OCI-LY7 (cell line): ENCODE results near the gene CAPZB. TPM values are rescaled to one million over a fixed set of nuclear protein-coding genes. Genes with fewer than 3 reads are reported as not detected.

Experiments
- BruUV-seq: library from RNA; stranded (reverse); fragments of 400-500 nt; replicated peaks from 2 replicates; lab custom pipeline; 2021; lab: Mats Ljungman, UMichigan
- CTCF ChIA-PET: fragments of 300-600 bp; sonication (Branson Sonifier 250); formaldehyde crosslinking; loops from one replicate; lab custom pipeline; 2022; ENCODE audit warnings: antibody characterized with exemption; ENCODE audit not compliant: unreplicated experiment; lab: Charles Lee
- POLR2A ChIA-PET: fragments of 300-600 bp; sonication (Branson Sonifier 250); formaldehyde crosslinking; loops from one replicate; lab custom pipeline; 2022; ENCODE audit warnings: antibody characterized with exemption; lab: Charles Lee
- DNase-seq: peaks from one replicate; pipeline ENCODE4 v3.0.0-alpha.2; 2015; ENCODE audit warnings: low spot score
- H2AFZ ChIP-seq: fragments of 200-600 bp; sonication (generic), shearing (Covaris generic); 2 replicates; pipeline ENCODE4 v1.6.1; 2014; ENCODE audit warnings: mild to moderate bottlenecking, antibody characterized with exemption, low read length, moderate library complexity
- H3K27ac ChIP-seq: fragments of 200-600 bp; sonication (generic); 2 replicates; pipeline ENCODE4 v1.5.1; 2014; ENCODE audit warnings: mixed run types, low read depth, mild to moderate bottlenecking, moderate library complexity, low read length, inconsistent platforms; ENCODE audit not compliant: poor library complexity, severe bottlenecking
- H3K36me3 ChIP-seq: fragments of 200-600 bp; sonication (generic); 2 replicates; pipeline ENCODE4 v1.6.1; 2014; ENCODE audit warnings: mild to moderate bottlenecking, antibody characterized with exemption, low read length, moderate library complexity, mixed read lengths; ENCODE audit not compliant: insufficient read depth
- H3K4me1 ChIP-seq: fragments of 200-600 bp; sonication (generic); 2 replicates; pipeline ENCODE4 v1.5.1; 2014; ENCODE audit warnings: mild to moderate bottlenecking, low read length; ENCODE audit not compliant: insufficient read depth, poor library complexity, severe bottlenecking
- H3K4me2 ChIP-seq: fragments of 200-600 bp; sonication (generic); 2 replicates; pipeline ENCODE4 v1.6.1; 2014; ENCODE audit warnings: mild to moderate bottlenecking, low read length
- H3K4me3 ChIP-seq: fragments of 200-600 bp; sonication (generic); 2 replicates; pipeline ENCODE4 v1.5.1; 2014; ENCODE audit warnings: mild to moderate bottlenecking, low read depth, low read length; ENCODE audit not compliant: poor library complexity, severe bottlenecking
- H3K79me2 ChIP-seq: fragments of 200-600 bp; sonication (generic); 2 replicates; pipeline ENCODE4 v1.6.1; 2016; ENCODE audit warnings: low read depth, mild to moderate bottlenecking, low read length, moderate library complexity, mixed read lengths; ENCODE audit not compliant: insufficient read depth
- H3K9me2 ChIP-seq: fragments of 200-600 bp; sonication (generic); 2 replicates; pipeline ENCODE4 v1.6.1; 2016; ENCODE audit warnings: mild to moderate bottlenecking, low read length, mixed read lengths; ENCODE audit not compliant: insufficient read depth
- H3K9me3 ChIP-seq: fragments of 200-600 bp; sonication (generic); 2 replicates; pipeline ENCODE4 v1.6.1; 2014; ENCODE audit warnings: mild to moderate bottlenecking, mixed run types, low read length, mixed read lengths
- H4K20me1 ChIP-seq: fragments of 200-600 bp; sonication (generic); 2 replicates; pipeline ENCODE4 v1.6.1; 2014; ENCODE audit warnings: mild to moderate bottlenecking, antibody characterized with exemption, low read length, moderate library complexity, mixed read lengths; ENCODE audit not compliant: insufficient read depth
- EZH2phosphoT487 ChIP-seq: fragments of 200-600 bp; sonication (generic); IDR thresholded peaks from 2 replicates; pipeline ENCODE4 v1.6.1; 2018; ENCODE audit warnings: low read depth, borderline replicate concordance, mild to moderate bottlenecking, mixed run types, antibody characterized with exemption, low read length, moderate library complexity, mixed read lengths
- intact Hi-C: fragments of 100-400 bp; cut with micrococcal nuclease; formaldehyde crosslinking; loops from one replicate; pipeline ENCODE4 v1.10.0; 2022; ENCODE audit not compliant: unreplicated experiment
- total RNA-seq, 2 experiments: library from RNA; depleted of rRNA in 1 of 2; stranded (reverse); fragments of >200 nt in 1 of 2; shearing (Covaris generic) in 1 of 2; gene quantifications; 2 replicates each; pipeline ENCODE4 v1.2.3, GENCODE V29; 2014 to 2022
- TF ChIP-seq, protein P1 (sequence below): fragments of 200-600 bp; sonication (generic); conservative IDR thresholded peaks from 2 replicates; pipeline ENCODE4 v1.5.1; 2014; ENCODE audit warnings: mild to moderate bottlenecking, antibody characterized with exemption, low read length, moderate library complexity, mixed read lengths

Gene CAPZB
- total RNA-seq, 2 experiments from 2014 or later: 61.3 to 187 TPM

DNA sequence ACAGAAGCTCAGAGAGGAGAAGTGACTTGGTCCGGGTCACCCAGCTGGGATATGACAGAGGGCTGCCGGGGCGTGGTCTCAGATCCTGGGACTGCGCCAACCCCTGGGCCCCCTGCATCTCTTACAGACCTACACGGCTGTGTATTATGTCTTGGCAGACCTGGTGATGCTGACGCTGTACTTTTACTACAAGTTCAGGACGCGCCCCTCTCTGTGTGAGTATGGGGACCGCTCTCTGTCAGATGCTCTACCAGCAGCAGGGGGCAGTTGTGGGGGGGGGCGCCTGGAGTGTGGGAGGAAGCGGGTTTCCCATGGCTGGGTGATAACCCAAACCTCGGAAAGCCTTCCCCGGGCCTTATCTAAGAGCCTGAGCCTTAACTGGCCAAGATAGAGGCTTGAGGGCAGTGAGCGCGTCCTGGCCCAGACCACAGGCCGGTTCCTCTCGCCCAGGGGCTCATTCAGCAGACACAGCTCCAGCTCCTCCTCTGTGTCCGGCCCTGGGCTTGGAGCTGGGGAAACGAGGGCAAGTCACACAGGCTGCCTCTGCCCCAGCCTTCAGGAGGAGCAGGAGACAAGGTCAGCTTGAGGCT is 159.9 kb downstream of the CAPZB start:
- no peak overlapping the region for H3K4me3 ChIP-seq
- DNase-seq: no peak
- no peaks in the 10 kb centered on the region for H3K9me2 ChIP-seq
- TF ChIP-seq, protein P1, sequence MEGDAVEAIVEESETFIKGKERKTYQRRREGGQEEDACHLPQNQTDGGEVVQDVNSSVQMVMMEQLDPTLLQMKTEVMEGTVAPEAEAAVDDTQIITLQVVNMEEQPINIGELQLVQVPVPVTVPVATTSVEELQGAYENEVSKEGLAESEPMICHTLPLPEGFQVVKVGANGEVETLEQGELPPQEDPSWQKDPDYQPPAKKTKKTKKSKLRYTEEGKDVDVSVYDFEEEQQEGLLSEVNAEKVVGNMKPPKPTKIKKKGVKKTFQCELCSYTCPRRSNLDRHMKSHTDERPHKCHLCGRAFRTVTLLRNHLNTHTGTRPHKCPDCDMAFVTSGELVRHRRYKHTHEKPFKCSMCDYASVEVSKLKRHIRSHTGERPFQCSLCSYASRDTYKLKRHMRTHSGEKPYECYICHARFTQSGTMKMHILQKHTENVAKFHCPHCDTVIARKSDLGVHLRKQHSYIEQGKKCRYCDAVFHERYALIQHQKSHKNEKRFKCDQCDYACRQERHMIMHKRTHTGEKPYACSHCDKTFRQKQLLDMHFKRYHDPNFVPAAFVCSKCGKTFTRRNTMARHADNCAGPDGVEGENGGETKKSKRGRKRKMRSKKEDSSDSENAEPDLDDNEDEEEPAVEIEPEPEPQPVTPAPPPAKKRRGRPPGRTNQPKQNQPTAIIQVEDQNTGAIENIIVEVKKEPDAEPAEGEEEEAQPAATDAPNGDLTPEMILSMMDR: no peak
- no peak for TF ChIP-seq EZH2phosphoT487
- ChIA-PET POLR2A (no interaction called here), CTCF (no interaction called here)
- intact Hi-C loops: no loop called here
- H3K79me2 ChIP-seq: no peaks in the 10 kb centered on the region
- H3K4me2 ChIP-seq: no peak overlapping the region
- BruUV-seq: no TSS peak
- peaks cover 14% of the 10 kb centered on the region for H3K36me3 ChIP-seq
- no peaks in the 10 kb centered on the region for H3K4me1 ChIP-seq
- no peaks in the 10 kb centered on the region for H3K9me3 ChIP-seq
- no peaks in the 10 kb centered on the region for H4K20me1 ChIP-seq
- no peak overlapping the region for H2AFZ ChIP-seq
- no peak overlapping the region for H3K27ac ChIP-seq

DNA sequence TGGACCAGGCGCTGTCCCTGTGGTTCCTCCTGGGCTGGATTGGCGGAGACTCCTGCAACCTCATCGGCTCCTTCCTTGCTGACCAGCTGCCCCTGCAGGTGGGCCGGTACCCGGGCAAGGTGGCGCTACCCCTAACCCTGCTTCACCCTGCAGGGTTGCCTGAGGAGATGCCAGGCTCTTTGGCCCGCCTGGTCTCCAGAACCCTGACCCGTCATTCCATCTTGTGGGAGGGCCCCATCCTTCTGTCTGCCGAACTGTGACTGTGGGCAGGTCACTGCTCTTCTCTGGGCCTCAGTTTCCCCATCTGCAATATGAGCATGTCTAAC is 160.7 kb downstream of the CAPZB start:
- Histone ChIP-seq H3K27ac (no peak overlapping the region), H2AFZ (no peak overlapping the region), H3K79me2 (no peaks in the 10 kb centered on the region), H3K4me3 (no peak overlapping the region), H3K9me3 (no peaks in the 10 kb centered on the region), H3K36me3 (peaks cover 14% of the 10 kb centered on the region), H3K4me1 (no peaks in the 10 kb centered on the region), H3K4me2 (no peak overlapping the region), H4K20me1 (no peaks in the 10 kb centered on the region), H3K9me2 (no peaks in the 10 kb centered on the region)
- intact Hi-C loops: no loop called here
- TF ChIP-seq EZH2phosphoT487: no peak
- TF ChIP-seq, protein P1: no peak
- no peak for DNase-seq
- BruUV-seq: no TSS peak
- CTCF ChIA-PET: no interaction called here
- POLR2A ChIA-PET: no interaction called here

DNA sequence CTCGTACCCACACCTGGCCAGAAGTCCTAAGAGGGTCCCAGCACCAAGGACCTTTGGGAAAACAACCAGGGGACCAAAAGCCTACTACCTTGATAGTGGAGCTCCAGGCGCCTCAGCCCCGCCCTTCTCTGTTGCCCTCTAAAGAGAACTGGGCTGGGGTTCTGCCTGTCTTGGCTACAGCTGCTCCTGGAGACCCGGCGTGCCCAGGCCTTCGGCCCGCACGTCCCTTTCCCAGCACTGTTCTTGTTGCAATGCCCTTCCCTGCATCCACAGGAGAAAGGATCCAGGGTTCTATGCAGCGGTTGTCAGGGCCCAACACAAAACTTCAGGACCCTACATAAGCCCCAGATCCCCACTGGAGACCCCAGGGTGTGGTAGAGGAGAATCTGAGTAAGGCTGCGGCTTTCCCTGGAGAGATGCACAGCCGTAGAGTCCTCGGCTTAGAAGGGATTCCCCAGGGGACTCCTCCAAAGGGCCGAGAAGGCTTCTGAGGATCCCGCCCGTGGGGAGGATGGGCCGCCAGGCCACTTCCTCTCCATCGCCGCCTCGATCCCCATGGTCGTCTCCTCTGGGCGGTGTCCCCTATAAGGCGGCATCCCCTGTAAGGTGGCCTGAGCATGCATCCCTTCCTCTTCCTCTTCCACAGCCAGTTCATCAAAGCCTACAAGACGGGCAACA is 161.2 kb downstream of the CAPZB start:
- H3K9me3 ChIP-seq: no peaks in the 10 kb centered on the region
- H3K27ac ChIP-seq: no peak overlapping the region
- no peak overlapping the region for H2AFZ ChIP-seq
- H4K20me1 ChIP-seq: no peaks in the 10 kb centered on the region
- H3K4me3 ChIP-seq: no peak overlapping the region
- no peaks in the 10 kb centered on the region for H3K4me1 ChIP-seq
- no peaks in the 10 kb centered on the region for H3K79me2 ChIP-seq
- no peak for DNase-seq
- no peaks in the 10 kb centered on the region for H3K9me2 ChIP-seq
- TF ChIP-seq EZH2phosphoT487: no peak
- TF ChIP-seq, protein P1: no peak
- POLR2A ChIA-PET: no interaction called here
- H3K4me2 ChIP-seq: no peak overlapping the region
- intact Hi-C loops: no loop called here
- no TSS peak for BruUV-seq
- H3K36me3 ChIP-seq: peaks cover 17% of the 10 kb centered on the region
- CTCF ChIA-PET: no interaction called here
